Prostate gland (tissue), 2 donors: ENCODE measurements around the gene FAM186B.

ENCODE experiments used
- CTCF ChIP-seq, 4 experiments: fragments of 200-600 bp in 2 of 4; fragments of 450-650 bp in 2 of 4; sonication (generic) in 2 of 4; IDR thresholded peaks; 1 replicate in 3 of 4; 2 replicates in 1 of 4; pipeline ENCODE4 v1.5.1; 2016 to 2019; ENCODE audit warnings: antibody characterized with exemption in 4 of 4, mild to moderate bottlenecking in 2 of 4, moderate library complexity in 2 of 4
- POLR2A ChIP-seq: fragments of 450-650 bp; IDR thresholded peaks from one replicate; pipeline ENCODE4 v1.6.1; 2016; ENCODE audit warnings: antibody characterized with exemption, mild to moderate bottlenecking
- POLR2AphosphoS5 ChIP-seq: sonication (generic); formaldehyde crosslinking; IDR thresholded peaks from one replicate; pipeline ENCODE4 v1.6.1; 2017; ENCODE audit warnings: antibody characterized with exemption

- TF ChIP-seq CTCF (IDR thresholded peaks at IDR 0.05), result no peak
- no peak for TF ChIP-seq POLR2A
- no peak for TF ChIP-seq POLR2AphosphoS5
These were observed 58.2 kb downstream of the FAM186B start for GRCh38 chr12:49547090-49547690.
